HepG2 (cell line): ENCODE data around the gene ARID5B. TPM values are rescaled to one million over a fixed set of nuclear protein-coding genes. Genes with fewer than 3 reads are reported as not detected.

ENCODE experiments used
- AHR ChIP-seq: IDR thresholded peaks from 2 replicates; pipeline ENCODE4 v1.6.1; 2018; ENCODE audit warnings: missing genetic modification reagents, missing compliant biosample characterization
- CBX2 ChIP-seq, 2 experiments: fragments of 200-600 bp in 1 of 2; sonication (generic); formaldehyde crosslinking in 1 of 2; IDR thresholded peaks; 2 replicates each; pipeline versions ENCODE4 v1.7.0 to v1.8.1; 2018 to 2022; ENCODE audit warnings: low read depth in 2 of 2, low read length in 1 of 2, mild to moderate bottlenecking in 1 of 2, missing genetic modification reagents in 1 of 2
- EHMT2 ChIP-seq: fragments of 200-600 bp; sonication (generic); IDR thresholded peaks from 2 replicates; pipeline ENCODE4 v1.7.0; 2017; ENCODE audit warnings: antibody characterized with exemption, low read depth, low read length, borderline replicate concordance
- FOXK1 ChIP-seq: sonication (generic); formaldehyde crosslinking; IDR thresholded peaks from 2 replicates; pipeline ENCODE4 v1.4.0; 2020; ENCODE audit warnings: low read depth, missing genetic modification reagents, borderline replicate concordance
- HIVEP1 ChIP-seq: sonication (generic); formaldehyde crosslinking; IDR thresholded peaks from 2 replicates; pipeline ENCODE4 v1.4.0; 2020; ENCODE audit warnings: mild to moderate bottlenecking, missing genetic modification reagents
- HOXA7 ChIP-seq: sonication (generic); formaldehyde crosslinking; IDR thresholded peaks from 2 replicates; pipeline ENCODE4 v1.8.1; 2022; ENCODE audit warnings: mild to moderate bottlenecking, missing genetic modification reagents, moderate library complexity
- KDM5B ChIP-seq: sonication (generic); formaldehyde crosslinking; IDR thresholded peaks from 2 replicates; pipeline ENCODE4 v1.4.0; 2020; ENCODE audit warnings: missing genetic modification reagents, mild to moderate bottlenecking, borderline replicate concordance
- PAX8 ChIP-seq: sonication (generic); formaldehyde crosslinking; IDR thresholded peaks from 2 replicates; pipeline ENCODE4 v1.8.0; 2022; ENCODE audit warnings: mild to moderate bottlenecking, missing genetic modification reagents, borderline replicate concordance
- RNF2 ChIP-seq: fragments of 450-650 bp; conservative IDR thresholded peaks from 2 replicates; pipeline ENCODE4 v1.6.1; 2016; ENCODE audit warnings: low read depth
- SALL2 ChIP-seq: sonication (generic); formaldehyde crosslinking; IDR thresholded peaks from 2 replicates; pipeline ENCODE4 v1.8.1; 2023; ENCODE audit warnings: mild to moderate bottlenecking, missing genetic modification reagents, inconsistent platforms
- SIX1 ChIP-seq: sonication (generic); formaldehyde crosslinking; IDR thresholded peaks from 2 replicates; pipeline ENCODE4 v1.4.0; 2020; ENCODE audit warnings: missing genetic modification reagents, borderline replicate concordance
- SRY ChIP-seq: sonication (generic); formaldehyde crosslinking; IDR thresholded peaks from 2 replicates; pipeline ENCODE4 v1.8.0; 2022; ENCODE audit warnings: mild to moderate bottlenecking, missing genetic modification reagents
- ZBTB38 ChIP-seq: sonication (generic); formaldehyde crosslinking; IDR thresholded peaks from 2 replicates; pipeline ENCODE4 v1.5.1; 2020; ENCODE audit warnings: mild to moderate bottlenecking, missing genetic modification reagents
- ZHX1 ChIP-seq: sonication (generic); formaldehyde crosslinking; IDR thresholded peaks from 2 replicates; pipeline ENCODE4 v1.8.1; 2022; ENCODE audit warnings: low read depth, mild to moderate bottlenecking, missing genetic modification reagents
- ZMYM3 ChIP-seq: sonication (generic); formaldehyde crosslinking; IDR thresholded peaks from 2 replicates; pipeline ENCODE4 v1.5.1; 2020; ENCODE audit warnings: mild to moderate bottlenecking, missing genetic modification reagents
- ZNF276 ChIP-seq: sonication (generic); formaldehyde crosslinking; IDR thresholded peaks from 2 replicates; pipeline ENCODE4 v1.4.0; 2020; ENCODE audit warnings: mild to moderate bottlenecking, low read depth, missing genetic modification reagents
- ZNF281 ChIP-seq: sonication (generic); formaldehyde crosslinking; IDR thresholded peaks from 2 replicates; pipeline ENCODE4 v1.4.0; 2020; ENCODE audit warnings: missing genetic modification reagents, borderline replicate concordance
- ZNF530 ChIP-seq: sonication (generic); formaldehyde crosslinking; IDR thresholded peaks from 2 replicates; pipeline ENCODE4 v1.5.0; 2020; ENCODE audit warnings: low read depth, mild to moderate bottlenecking, missing genetic modification reagents
- ZNF607 ChIP-seq: sonication (generic); formaldehyde crosslinking; IDR thresholded peaks from 2 replicates; pipeline ENCODE4 v1.5.1; 2020; ENCODE audit warnings: missing genetic modification reagents, mild to moderate bottlenecking, borderline replicate concordance
- polyA plus RNA-seq, 8 experiments: library from polyadenylated mRNA; depleted of rRNA in 3 of 8; stranded (reverse) in 7 of 8; unstranded in 1 of 8; fragments of >200 nt; fragmentation: Illumina TruSeq in 4 of 8; extraction: Trizol in 4 of 8; gene quantifications; 2 replicates each; pipeline versions ENCODE4 v1.2.1 to v1.2.3, GENCODE V29; 2011 to 2016; ENCODE audit warnings: low read depth in 4 of 8, missing spikeins in 1 of 8, mixed read lengths in 1 of 8; ENCODE audit not compliant: insufficient read depth in 1 of 8
- total RNA-seq, 5 experiments: library from RNA; depleted of rRNA; stranded (reverse); fragments of >200 nt; fragmentation: Illumina TruSeq; extraction: Trizol; gene quantifications; 2 replicates each; pipeline ENCODE4 v1.2.3, GENCODE V29; 2016; ENCODE audit warnings: low read depth in 1 of 5
- TF ChIP-seq, protein P1 (sequence below): sonication (generic); formaldehyde crosslinking; conservative IDR thresholded peaks from 2 replicates; pipeline ENCODE4 v1.8.1; 2023; ENCODE audit warnings: missing genetic modification reagents

Gene ARID5B
- total and polyA plus RNA-seq, 2 of the 13 experiments (the other 11 are each of a cell fraction or from before 2014, with no cell fraction given) = 6.2 to 21.1 TPM

GRCh38 chr10:62048919-62049623 is 147.6 kb downstream of the ARID5B start (continued):
- TF ChIP-seq HIVEP1 (peak; percentile 18; the same call in 1 of the 2 replicates), CBX2 (IDR thresholded peaks at IDR 0.05; ENCODE audit: low read depth, low read length) (no peak), CBX2 (CRISPR knock-in tag; IDR thresholded peaks at IDR 0.05; ENCODE audit: low read depth) (no peak), EHMT2 (no peak), ZHX1 (CRISPR knock-in tag) (peak; percentile 70; the same call in 1 of the 2 replicates), KDM5B (CRISPR knock-in tag) (peak; percentile 88; the same call in 1 of the 2 replicates), ZNF530 (no peak), ZNF281 (CRISPR knock-in tag) (peak; percentile 90), AHR (CRISPR knock-in tag) (0 out of 2 replicates have a peak, but pooled peaks have one; percentile 64), SIX1 (CRISPR knock-in tag) (no peak; the same call in 1 of the 2 replicates), ZNF607 (CRISPR knock-in tag) (peak; percentile 97), ZBTB38 (CRISPR knock-in tag) (peak; percentile 94), ZNF276 (CRISPR knock-in tag) (peak; percentile 85; the same call in 1 of the 2 replicates), HOXA7 (CRISPR knock-in tag) (no peak), RNF2 (peak; percentile 85), PAX8 (CRISPR knock-in tag) (0 out of 2 replicates have a peak, but pooled peaks have one; percentile 24), SALL2 (CRISPR knock-in tag) (peak; percentile 94), FOXK1 (CRISPR knock-in tag) (peak; percentile 94; the same call in 1 of the 2 replicates), SRY (CRISPR knock-in tag) (peak; percentile 80; the same call in 1 of the 2 replicates), ZMYM3 (peak; percentile 76)
- TF ChIP-seq, protein P1, sequence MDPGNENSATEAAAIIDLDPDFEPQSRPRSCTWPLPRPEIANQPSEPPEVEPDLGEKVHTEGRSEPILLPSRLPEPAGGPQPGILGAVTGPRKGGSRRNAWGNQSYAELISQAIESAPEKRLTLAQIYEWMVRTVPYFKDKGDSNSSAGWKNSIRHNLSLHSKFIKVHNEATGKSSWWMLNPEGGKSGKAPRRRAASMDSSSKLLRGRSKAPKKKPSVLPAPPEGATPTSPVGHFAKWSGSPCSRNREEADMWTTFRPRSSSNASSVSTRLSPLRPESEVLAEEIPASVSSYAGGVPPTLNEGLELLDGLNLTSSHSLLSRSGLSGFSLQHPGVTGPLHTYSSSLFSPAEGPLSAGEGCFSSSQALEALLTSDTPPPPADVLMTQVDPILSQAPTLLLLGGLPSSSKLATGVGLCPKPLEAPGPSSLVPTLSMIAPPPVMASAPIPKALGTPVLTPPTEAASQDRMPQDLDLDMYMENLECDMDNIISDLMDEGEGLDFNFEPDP = no peak
